Activated CD8-positive, alpha-beta memory T cell treated with anti-CD3 and anti-CD28 coated beads, Interleukin-2, amount 50 U/mL, for 1 hour (primary cell): ENCODE measurements around the gene CSAD.
"Not testable (repeated sequence)": the region's sequence is repeated elsewhere in the genome, so short reads cannot be mapped to it uniquely, and the experiment has no call there.

Source experiments
- DNase-seq: peaks from one replicate; pipeline ENCODE4 v3.0.0-alpha.2; 2020; ENCODE audit errors: extremely low read depth

The CSAD gene

DNA sequence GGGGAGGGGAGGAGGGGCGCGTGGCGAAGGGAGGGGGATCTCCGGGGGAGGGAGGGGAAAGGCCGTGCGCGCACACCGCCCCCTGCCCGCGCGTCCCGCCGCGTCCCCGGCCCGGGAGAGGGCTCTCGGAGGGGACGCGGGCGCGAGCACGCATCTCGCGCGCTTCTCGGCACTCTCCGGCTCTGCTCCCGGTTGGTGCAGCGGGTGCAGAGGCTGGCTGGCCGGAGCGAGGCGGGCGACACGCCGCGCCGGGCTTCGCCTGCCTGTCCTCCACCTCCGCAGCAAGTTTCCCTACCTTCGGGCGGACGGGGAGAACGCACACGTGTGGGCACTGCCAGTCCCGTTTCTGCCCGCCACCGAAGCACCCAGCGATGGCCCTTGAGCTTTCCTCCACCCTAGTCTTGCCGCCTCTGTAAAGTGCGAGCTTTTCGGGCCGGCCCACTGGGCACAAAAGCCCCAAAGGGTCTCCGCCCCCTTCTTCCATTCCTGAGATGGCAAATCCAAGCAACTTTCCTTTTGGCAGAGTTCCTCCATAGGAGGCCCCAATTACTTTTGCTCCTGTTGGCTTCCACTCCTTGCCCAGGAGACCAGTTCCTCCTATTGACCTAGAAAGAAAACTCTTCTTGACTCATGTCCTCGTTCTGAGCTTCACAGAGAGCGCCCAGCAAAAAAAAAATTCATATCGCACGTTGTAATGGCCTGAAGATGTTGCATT lies 363 bp upstream of the CSAD start:
- DNase-seq = no peak

DNA sequence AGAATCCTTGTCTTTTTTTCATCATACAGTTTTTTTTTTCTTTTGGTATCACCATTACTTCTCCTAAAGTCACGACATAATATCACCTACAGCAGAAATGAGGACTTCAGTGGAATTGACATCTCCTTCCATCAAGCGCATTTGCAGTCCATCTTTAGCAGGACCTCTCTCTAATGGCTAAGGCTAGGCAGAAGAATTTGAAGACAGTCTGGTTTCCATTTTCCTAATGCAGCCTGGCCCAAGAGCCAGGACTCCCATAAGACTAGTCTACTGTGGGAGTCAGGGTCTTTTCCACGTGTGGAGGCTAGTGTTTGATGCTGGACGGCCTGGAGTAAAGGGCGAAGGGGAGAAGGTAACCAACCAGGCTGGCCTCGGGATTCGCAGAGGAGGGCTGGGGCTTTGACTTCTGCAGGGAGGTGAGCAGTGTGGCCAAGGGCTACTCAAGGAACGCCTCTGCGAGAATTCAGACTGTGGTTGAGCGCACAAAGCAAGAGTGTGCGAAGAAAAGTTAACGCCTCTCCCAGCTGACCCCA lies 972 bp downstream of the CSAD start:
- no peak for DNase-seq

DNA sequence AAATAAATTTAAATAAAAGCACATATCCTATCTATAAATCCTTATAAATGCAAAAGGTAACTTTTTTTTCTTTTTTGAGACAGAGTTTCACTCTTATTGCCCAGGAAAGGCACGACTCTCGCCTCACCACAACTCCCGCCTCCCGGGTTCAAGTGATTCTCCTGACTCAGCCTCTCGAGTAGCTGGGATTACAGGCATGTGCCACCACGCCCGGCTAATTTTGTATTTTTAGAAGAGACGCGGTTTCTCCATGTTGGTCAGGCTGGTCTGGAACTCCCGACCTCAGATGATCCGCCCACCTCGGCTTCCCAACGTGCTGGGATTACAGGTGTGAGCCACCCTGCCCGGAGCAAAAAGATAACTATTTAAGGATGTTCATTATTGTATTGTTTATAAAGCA lies 1.9 kb downstream of the CSAD start:
- not testable (repeated sequence) for DNase-seq

DNA sequence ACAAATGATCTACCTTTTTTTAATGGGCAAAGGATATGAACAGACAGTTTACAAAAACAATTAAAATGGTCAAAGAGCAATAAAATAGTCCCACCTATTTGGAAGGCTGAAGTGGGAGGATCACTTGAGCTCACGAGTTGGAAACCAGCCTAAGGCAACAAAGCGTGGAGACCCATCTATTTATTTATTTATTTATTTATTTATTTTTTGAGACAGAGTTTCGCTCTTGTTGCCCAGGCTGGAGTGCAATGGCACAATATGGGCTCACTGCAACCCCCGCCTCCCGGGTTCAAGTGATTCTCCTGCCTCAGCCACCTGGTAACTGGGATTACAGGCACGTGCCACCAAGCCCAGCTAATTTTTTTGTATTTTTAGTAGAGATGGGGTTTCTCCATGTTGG lies 3.3 kb downstream of the CSAD start:
- DNase-seq = not testable (repeated sequence)

DNA sequence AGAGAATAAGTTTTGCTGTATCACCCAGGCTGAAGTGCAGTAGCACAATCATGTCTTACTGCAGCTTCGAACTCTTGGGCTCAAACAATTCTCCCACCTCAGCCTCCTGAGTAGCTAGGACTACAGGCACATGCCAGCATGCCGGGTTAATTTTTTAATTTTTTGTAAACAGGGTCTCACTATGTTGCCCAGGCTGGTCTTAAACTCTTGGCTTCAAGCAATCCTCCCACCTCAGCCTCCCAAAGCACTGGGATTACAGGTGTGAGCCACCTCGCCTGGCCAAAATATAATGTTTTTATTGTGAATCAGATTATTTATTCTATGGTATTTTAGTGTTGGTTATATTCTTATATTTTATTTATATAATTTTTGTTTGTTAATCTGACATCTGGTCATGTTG lies 4.0 kb downstream of the CSAD start:
- no peak for DNase-seq

DNA sequence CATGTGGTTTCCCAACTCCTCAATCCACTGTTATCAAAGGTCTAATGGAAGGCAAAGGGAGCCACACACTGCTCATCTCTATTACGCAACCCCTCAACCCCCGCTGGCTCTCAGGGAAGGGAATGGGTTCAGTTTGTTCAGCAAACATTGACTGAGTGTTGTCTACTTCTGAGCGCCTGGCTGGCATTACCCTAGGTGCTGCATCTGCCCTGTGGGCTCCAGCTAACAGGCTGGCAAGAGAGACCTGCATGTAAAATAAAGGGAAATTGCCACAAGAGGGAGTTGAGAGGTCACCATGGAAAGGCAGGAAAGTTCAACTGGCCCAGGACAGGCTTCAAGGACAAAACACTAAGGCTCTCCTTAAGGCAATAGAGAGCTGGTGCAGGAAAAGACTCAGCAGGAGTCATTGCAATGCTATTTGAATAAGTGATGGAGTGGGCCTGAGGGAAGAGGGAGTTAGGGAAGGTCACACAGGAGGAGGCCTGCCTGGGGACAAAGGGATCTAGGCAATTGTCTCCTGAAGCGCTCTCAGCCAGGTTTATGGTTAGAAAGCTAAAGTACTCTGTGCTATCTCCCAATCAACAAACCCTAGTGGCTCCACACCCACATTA lies 5.7 kb downstream of the CSAD start:
- DNase-seq = no peak

DNA sequence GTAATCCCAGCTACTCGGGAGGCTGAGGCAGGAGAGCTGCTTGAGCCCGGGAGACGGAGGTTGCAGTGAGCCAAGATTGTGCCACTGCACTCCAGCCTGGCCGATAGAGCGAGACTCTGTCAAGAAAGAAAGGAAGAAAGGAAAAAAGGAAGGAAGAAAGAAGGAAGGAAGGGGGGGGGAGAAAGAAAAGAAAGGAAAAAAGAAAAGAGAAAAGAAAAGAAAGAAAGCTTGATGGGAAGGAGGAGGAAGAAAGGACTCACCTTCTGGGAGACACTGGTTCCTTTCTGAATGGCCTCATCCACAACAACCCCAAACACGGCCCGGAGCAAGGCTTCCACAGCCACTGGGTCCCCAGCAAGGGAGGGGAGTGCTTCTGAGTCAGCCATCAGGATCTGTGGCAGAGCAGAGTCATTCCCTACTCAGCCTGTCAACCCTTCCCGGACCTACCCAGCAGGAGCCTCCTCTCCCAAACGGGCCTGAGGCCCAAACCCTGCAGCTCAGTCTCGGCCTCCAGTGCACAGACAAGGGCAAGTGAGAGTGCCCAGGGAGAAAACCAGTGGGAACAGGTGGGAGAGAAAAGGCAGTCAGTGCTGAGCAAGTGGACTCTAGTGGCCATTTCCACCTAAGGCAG lies 7.5 kb downstream of the CSAD start:
- DNase-seq = no peak

DNA sequence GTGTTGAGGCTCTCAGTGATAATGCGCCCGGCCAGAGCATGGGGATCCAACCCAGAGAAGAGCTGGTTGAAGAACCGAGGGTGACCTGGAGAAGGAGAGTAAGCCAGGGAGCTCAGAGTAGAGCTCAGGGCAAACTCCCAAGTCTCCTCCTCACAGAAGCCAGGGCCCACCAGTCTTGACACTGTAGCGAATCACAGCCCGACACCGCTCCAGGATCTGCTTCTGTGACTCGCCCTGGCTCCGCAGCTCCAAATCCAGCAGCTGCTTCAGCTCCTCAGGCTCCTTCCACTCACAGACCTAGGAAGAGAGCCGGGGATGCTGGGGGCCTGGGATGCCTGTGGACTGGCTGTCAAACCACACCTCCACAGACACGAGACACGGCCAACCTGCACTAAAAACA lies 8.4 kb downstream of the CSAD start:
- no peak for DNase-seq

DNA sequence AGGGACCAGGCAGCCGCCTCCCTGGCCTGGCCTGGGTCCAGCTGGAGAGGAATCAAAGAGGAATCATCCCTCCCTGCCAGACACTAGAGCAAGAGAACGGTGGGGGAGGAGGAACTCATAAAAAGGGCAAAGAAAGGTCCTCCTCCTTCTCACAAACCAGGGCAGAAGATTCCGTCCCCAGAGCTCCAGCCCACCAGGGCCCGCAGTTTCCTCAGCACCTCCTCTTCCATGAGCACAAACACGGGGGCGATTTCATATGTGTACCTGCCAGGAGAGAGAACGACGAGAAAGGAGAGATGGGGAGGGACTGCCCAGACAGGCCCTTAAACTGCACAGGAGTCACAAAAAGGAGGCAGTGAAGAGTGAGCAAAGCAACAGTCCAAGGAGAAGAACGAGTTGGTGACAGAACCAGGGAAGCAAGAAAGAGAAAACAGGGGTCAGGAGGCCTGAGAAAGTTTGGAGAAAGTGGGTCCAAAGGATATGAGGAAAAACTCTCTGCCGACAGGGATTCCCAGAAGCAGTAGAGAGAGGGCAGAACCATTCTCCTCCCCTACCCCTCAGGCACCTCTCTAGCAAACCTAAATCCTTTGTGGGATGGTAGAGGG lies 8.9 kb downstream of the CSAD start:
- no peak for DNase-seq

DNA sequence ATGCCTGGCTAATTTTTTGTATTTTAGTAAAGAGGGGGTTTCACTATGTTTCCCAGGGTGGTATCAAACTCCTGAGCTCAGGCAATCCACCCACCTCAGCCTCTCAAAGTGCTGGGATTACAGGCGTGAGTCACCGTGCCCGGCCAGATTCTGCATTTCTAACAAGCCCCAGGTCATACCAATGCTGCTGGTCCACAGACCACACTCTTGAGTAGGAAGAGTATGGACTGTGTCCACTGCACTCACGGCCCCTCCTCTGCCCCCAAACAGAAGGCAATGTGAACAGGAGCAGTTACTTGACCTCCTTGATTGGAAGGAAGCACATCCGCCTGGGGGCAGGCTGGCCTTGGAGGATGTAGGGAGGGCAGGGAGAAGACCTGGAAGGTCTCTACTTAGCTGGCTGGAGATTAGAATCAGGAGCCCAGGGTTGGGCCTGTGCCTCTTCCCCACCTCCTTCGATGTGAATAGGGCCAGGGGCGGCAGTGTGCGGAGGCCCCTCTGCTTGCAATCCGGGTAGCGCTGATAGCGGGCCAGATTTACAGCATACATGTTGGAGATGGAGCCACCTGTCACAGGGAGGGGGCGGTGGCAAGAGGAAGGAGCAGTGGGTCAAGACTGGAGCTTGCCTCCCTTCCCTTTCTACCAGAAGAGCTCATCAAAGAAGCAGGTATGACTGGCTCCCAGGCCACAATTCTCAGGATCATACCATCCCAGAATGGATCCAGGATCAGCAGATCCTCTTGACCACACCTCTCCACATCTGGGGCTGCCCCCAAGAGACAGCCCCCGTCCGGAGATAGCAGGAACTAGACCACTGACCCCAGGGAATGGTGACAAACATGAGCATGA lies 9.6 kb downstream of the CSAD start:
- DNase-seq = no peak

DNA sequence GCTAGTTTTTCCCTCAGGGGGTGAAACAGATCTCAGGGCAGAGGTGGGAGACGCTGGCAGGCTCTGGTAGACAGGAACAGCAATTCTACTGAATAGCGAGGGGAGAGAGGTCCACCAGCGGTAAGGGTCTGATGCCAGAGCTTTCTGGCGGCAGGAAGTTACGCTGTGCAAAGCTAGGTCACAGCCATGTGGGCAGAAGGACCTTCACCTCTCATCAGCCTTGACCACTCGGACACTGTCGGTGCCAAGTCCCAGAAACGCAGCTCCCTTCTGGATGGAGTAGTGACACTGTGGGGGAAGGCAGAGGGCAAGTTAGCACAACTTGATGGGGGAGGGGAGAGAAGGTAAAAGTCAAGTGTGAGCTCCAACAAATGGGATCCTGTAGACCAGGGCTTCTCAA lies 10.5 kb downstream of the CSAD start:
- DNase-seq = no peak

DNA sequence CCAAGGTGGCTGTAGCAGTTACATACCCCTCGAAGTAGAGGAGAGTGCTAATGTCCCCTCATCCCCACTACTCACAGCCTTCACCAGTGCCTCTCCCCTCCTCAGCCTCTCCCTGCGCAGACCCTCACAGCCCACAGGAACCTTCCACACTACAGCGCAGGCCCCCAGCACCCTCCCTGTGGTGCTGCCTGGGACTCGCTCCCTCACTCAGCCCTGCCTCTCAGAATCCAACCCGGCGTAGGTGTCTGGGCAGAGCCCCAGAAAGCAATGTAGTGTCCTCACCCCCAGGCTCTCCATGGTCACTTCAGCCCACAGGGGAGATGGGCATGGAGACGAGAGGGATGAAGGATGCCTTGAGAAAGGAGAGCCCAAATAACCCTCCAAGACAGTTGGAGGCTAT lies 11.1 kb downstream of the CSAD start:
- DNase-seq = no peak

DNA sequence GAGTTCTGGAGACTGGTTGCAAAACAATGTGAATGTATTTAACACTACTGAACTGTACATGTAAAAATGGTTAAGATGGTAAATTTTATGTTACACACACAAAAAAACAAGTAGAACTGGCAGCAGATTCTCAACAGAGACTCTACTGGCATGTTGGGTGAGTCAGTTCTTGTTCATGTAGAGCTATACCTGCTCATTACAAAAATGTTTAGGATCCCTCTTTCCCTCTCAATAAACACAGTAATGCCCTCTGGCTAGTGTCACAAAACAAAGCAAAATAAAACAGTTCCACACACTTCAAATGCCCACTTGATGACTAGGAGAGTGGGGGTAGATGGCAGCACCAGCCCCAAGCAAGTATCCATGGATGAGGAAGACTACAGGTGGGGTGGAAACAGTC lies 13.9 kb downstream of the CSAD start:
- DNase-seq = no peak

DNA sequence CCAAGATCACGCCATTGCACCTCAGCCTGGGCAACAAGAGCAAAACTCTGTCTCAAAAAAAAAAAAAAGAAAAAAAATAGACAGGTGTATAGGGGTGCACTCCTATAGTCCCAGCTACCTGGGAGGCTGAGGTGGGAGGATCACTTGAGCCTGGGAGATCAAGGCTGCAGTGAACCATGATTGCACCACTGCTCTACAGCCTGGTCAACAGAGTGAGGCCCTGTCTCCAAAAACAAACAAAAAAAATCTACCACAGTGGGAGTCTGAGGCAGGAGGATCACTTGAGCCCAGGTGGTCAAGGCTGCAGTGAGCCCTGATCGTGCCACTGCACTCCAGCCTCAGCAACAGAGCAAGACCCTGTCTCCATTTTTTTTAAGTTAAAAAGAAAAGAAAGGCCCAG lies 17.7 kb downstream of the CSAD start:
- DNase-seq = not testable (repeated sequence)

DNA sequence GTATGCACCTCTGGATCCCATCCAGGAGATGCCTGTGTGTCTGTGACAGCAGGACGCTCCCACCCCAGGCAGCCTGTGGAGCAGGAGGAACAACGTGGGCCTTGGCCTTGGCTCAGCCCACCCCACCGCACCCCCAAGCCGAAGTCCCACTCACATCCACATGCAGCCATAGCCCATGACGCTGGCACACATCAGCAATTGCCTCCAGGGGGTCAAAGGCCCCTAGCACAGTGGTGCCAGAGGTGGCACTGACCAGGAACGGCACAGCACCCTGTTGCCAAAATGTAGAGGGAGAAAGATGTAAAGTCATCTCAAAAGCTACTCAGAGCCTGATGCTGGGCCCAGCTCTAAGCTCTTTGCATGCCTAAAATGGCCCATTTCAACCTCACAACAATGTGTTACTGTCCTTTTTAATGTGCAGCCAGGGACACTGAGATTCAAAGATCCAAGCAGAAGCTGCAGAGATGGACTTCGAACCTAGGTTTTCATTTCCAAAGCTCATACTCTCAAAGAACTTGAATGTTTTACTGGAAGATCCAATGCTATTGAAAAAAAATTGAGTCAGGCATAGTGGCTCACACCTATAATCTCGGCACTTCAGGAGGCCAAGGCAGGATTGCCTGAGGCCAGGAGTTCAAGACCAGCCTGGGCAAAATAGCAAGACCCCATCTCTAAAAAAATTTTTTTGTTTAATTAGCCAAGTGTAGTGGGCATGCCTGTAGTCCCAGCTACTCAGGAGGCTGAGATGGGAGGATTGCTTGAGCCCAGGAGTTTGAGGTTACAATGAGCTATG lies 19.4 kb downstream of the CSAD start:
- no peak for DNase-seq

DNA sequence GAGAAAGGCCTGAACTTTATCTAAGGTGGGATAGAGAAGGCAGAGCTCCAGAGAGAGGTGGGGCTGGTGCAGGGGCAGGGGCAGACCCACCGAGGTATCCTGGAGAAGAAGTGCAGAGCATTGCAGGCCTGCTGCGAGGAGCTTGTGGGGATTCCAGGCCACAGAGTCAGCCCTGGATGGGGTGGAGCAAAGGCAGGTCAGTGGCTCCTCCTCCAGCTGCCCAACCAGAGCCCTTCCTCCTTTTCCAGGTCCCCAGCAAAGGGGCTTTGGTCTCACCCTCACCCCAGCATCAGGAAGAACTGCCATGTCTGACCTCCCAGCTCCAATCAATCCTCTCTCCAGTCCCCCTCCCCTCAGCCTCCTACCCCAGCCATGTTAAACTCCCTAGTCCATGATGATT lies 20.1 kb downstream of the CSAD start:
- DNase-seq = no peak

DNA sequence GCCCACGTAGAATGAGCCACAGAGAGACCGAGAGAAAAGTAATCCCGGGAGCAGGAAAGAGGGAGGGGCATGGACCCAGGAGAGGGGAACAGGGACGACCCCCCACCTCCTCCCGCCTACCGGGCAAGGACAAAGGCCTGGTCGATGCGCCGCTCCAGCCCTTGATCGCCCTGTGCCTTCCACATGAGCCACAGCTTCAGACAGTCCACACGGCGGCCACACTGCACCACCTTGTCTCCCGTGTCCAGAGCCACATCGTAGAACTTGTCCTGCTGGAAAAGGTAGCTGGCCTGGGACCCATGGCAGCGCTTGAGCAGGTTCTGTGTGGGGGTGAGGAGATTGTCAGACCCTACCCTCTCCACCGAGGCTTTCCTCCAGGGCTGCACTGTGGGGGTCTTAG lies 20.7 kb downstream of the CSAD start:
- DNase-seq = no peak

DNA sequence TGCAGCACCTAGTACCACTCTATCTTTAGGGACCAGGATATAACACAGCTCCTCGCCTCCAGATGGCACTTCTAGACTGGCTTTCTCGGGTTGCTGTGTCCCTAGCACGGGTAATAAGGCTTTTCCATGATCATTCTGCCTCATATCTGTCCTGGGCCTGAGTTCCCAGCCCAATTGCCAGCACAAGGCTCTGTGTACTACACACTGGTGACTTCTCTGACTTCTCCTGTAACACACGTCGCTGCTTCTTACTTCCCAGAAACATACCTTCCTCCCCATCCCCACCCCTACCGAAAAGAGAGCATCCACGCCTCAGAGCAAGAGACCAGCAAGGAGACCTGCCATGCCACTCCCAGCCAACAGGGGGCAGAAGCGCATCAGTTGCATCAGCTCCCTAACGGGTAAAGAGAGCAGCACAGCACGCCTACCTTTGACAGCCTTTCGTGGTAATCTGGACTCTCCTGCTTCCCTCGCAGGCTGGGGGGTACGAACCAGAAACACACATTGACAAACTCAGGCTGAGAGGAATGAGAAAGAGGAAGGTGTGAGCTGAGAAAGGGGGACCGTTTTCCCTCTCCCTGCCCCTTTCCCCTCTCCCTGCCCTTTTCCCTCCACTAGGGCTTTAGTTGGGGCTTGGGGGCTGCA lies 21.4 kb downstream of the CSAD start:
- peak; percentile 71 for DNase-seq

DNA sequence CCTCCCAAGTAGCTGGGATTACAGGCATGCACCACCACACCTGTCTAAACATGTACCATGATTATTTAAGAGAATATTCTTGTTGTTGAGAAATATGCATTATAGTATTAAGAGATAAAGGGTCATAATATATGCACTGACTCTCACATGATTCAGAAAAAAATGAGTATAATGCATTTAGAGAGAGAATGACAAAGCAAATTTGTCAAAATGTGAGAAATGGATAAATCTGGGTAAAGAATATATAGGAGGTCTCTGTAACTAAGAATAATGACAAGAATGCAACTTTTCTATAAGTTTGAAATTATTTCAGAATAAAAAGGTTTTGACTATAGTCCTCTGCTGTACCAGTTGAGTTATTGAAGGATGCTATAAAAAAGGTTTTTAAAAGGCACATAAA lies 28.3 kb downstream of the CSAD start:
- no peak for DNase-seq

DNA sequence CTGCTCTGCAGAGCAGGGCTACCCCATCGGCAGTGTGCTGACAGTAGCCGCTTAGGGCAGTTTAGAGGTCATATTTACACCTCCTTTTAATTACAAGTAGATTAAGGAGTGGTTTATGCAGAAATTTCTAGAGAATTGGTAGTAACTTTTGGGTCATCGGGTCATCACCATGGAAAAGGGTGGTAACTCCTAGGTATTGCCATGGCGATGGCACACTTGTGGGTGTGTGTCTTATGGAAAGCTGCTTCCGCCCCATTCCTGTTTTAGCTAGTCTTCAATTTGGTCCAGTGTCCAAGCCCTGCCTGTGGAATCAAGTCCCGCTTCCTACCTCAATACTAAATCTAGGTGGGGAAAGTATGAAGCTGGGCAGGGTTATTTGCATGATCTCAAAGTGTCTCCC lies 29.7 kb downstream of the CSAD start:
- DNase-seq = no peak

DNA sequence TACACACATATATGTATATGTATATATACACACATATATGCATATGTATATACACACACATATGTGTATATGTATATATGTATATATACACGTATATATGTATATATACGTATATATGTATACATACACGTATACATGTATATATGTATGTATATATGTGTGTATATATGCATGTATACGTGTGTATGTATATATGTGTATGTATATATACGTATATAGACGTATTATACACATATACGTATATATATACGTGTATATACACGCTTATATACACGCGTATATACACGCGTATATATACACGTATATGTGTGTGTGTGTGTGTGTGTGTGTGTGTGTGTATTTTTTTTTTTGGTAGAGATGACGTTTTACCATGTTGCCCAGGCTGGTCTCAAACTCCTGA lies 33.1 kb downstream of the CSAD start:
- DNase-seq = no peak
